ENCODE measurements around the gene RELT.

The RELT gene

GRCh38 chr11:73376803-73377629, 817 bp downstream of the RELT start:
- FAIRE-seq = no peak

GRCh38 chr11:73379189-73379880, 3.1 kb downstream of the RELT start:
- no peak for FAIRE-seq

- no peak for FAIRE-seq
Measured at GRCh38 chr11:73380331-73380730, 4.1 kb downstream of the RELT start.

- no peak for FAIRE-seq
Measured at GRCh38 chr11:73380897-73381410, 4.8 kb downstream of the RELT start.

GRCh38 chr11:73381589-73381988, 5.4 kb downstream of the RELT start:
- no peak for FAIRE-seq

GRCh38 chr11:73382183-73382582, 6.0 kb downstream of the RELT start:
- FAIRE-seq = no peak

- FAIRE-seq = no peak
Measured at GRCh38 chr11:73382747-73383146, 6.5 kb downstream of the RELT start.

- FAIRE-seq = no peak
Measured at GRCh38 chr11:73383249-73384124, 7.3 kb downstream of the RELT start.

GRCh38 chr11:73384125-73384441, 7.9 kb downstream of the RELT start:
- FAIRE-seq = no peak

- no peak for FAIRE-seq
Measured at GRCh38 chr11:73384531-73384871, 8.3 kb downstream of the RELT start.

- no peak for FAIRE-seq
Measured at GRCh38 chr11:73384872-73385689, 8.9 kb downstream of the RELT start.

GRCh38 chr11:73386016-73386415, 9.8 kb downstream of the RELT start:
- no peak for FAIRE-seq

GRCh38 chr11:73386546-73386945, 10.3 kb downstream of the RELT start:
- no peak for FAIRE-seq

- no peak for FAIRE-seq
Measured at GRCh38 chr11:73387594-73388264, 11.5 kb downstream of the RELT start.

- no peak for FAIRE-seq
Measured at GRCh38 chr11:73388265-73389133, 12.3 kb downstream of the RELT start.

GRCh38 chr11:73389134-73389525, 12.9 kb downstream of the RELT start:
- no peak for FAIRE-seq

GRCh38 chr11:73389916-73390315, 13.7 kb downstream of the RELT start:
- FAIRE-seq = no peak

- no peak for FAIRE-seq
Measured at GRCh38 chr11:73390601-73391565, 14.7 kb downstream of the RELT start.

GRCh38 chr11:73391665-73392064, 15.5 kb downstream of the RELT start:
- no peak for FAIRE-seq
